Lower leg skin (tissue), 4 donors: Measurements from ENCODE around the gene GPR141. TPM values are rescaled to one million over a fixed set of nuclear protein-coding genes. Genes with fewer than 3 reads are reported as not detected.

Experiments used
- DNase-seq, 2 donors: peaks; one replicate each; pipeline ENCODE4 v3.0.0-alpha.2; 2019; ENCODE audit warnings: low spot score in 2 of 2
- H3K4me3 ChIP-seq: fragments of 200-600 bp; sonication (generic); 2 replicates; pipeline ENCODE4 v1.5.1; 2017; ENCODE audit warnings: mild to moderate bottlenecking, low read depth; ENCODE audit not compliant: poor library complexity, severe bottlenecking
- POLR2A ChIP-seq, 2 donors: fragments of 450-650 bp; IDR thresholded peaks; one replicate each; pipeline ENCODE4 v1.6.1; 2016 to 2017; ENCODE audit warnings: antibody characterized with exemption in 2 of 2, mild to moderate bottlenecking in 1 of 2, moderate library complexity in 1 of 2
- WGBS, 2 donors: methylation state at CpG; one replicate each; pipeline ENCODE4 v1.1.5; 2018; 5-methylcytosine and 5-hydroxymethylcytosine counted together
- intact Hi-C: fragments of 100-400 bp; cut with DNase I; formaldehyde crosslinking; loops from one replicate; pipeline ENCODE4 v1.15.0; 2023; ENCODE audit warnings: low total_unique reads
- total RNA-seq, 4 donors: library from RNA; depleted of rRNA; stranded (reverse); fragments of >200 nt; gene quantifications; one replicate each; pipeline ENCODE4 v1.1.0, GENCODE V29; 2016
- TF ChIP-seq, protein P1 (sequence below), 3 donors: fragments of 450-650 bp; IDR thresholded peaks; one replicate each; pipeline ENCODE4 v1.5.1; 2016; ENCODE audit warnings: antibody characterized with exemption in 3 of 3, mild to moderate bottlenecking in 3 of 3, moderate library complexity in 2 of 3

Gene GPR141
- total RNA-seq, 4 donors from 2014 or later, result 0.39 to 1.6 (median 0.49) TPM; not detected in 1

GRCh38 chr7:37656913-37657530 is 26.5 kb upstream of the GPR141 start:
- TF ChIP-seq, protein P1, sequence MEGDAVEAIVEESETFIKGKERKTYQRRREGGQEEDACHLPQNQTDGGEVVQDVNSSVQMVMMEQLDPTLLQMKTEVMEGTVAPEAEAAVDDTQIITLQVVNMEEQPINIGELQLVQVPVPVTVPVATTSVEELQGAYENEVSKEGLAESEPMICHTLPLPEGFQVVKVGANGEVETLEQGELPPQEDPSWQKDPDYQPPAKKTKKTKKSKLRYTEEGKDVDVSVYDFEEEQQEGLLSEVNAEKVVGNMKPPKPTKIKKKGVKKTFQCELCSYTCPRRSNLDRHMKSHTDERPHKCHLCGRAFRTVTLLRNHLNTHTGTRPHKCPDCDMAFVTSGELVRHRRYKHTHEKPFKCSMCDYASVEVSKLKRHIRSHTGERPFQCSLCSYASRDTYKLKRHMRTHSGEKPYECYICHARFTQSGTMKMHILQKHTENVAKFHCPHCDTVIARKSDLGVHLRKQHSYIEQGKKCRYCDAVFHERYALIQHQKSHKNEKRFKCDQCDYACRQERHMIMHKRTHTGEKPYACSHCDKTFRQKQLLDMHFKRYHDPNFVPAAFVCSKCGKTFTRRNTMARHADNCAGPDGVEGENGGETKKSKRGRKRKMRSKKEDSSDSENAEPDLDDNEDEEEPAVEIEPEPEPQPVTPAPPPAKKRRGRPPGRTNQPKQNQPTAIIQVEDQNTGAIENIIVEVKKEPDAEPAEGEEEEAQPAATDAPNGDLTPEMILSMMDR (IDR thresholded peaks at IDR 0.05), result no peak
- no peak for TF ChIP-seq POLR2A (IDR thresholded peaks at IDR 0.05)
- intact Hi-C loops, result no loop called here
- no peak for DNase-seq
- no peak overlapping the region for H3K4me3 ChIP-seq
- WGBS, 2 donors, result 38 to 59% methylated on average over 1 of the region's 1 CpG

DNA sequence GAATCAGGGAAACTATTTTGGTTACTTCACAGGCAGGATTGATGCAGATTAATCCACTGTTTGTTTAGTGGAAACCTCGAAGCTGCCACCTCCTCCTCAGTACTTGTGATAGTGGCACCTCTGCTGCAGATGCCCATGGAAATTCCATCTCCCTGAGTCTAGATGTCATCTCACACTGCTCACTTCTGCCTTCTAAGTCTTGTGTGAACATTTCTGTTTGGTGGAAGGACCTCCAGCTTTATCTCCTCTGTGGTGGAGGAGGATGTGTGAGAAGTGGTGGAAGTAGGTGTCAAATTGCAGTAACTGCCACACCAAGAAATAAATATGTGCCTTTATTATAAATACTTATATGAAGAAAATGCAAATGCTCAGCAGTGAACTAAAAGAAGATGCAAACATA is 25.8 kb upstream of the GPR141 start:
- no peak for DNase-seq
- 73 to 74% methylated on average over 1 of the region's 1 CpG for WGBS, 2 donors
- no peak overlapping the region for H3K4me3 ChIP-seq
- intact Hi-C loops, result no loop called here
- TF ChIP-seq, protein P1 (IDR thresholded peaks at IDR 0.05), result no peak
- no peak for TF ChIP-seq POLR2A (IDR thresholded peaks at IDR 0.05)

DNA sequence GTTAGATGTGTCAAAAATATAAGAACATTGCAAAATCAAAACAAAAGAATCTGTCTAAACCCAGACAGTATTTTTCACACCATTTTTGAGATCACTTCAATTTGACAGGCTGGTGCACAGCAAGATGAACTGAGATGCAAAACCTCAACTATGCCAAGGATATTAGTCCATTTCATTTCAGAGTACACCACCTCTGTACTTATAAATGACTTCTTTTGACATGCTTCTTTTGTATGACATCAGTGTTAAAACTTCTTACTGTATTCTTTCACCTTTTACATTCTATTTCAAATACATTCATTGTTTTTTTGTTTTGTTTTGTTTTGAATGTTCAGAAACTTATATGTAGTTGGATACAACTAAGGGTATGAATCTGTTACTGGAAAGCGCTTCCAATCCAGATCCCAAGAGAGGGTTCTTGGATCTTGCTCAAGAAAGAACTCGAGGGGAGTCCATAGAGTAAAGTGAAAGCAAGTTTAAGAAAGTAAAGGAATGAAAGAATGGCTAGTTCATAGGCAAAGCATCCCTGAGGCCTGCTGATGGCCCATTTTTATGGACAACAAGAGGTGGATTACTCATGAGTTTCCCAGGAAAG is 23.5 kb upstream of the GPR141 start:
- no peak overlapping the region for H3K4me3 ChIP-seq
- no peak for TF ChIP-seq POLR2A (IDR thresholded peaks at IDR 0.05)
- TF ChIP-seq, protein P1 (IDR thresholded peaks at IDR 0.05), result no peak
- intact Hi-C loops, result no loop called here
- 71 to 76% methylated on average over 2 of the region's 2 CpGs for WGBS, 2 donors
- DNase-seq, result no peak

- H3K4me3 ChIP-seq, result no peak overlapping the region
- WGBS, 2 donors, result 88 to 90% methylated on average over 4 of the region's 4 CpGs
- DNase-seq, result no peak
- intact Hi-C loops, result no loop called here
- TF ChIP-seq, protein P1 (IDR thresholded peaks at IDR 0.05), result no peak
These were observed 23.0 kb upstream of the GPR141 start for GRCh38 chr7:37660614-37661013.

- no peak overlapping the region for H3K4me3 ChIP-seq
- TF ChIP-seq, protein P1 (IDR thresholded peaks at IDR 0.05), result no peak
- TF ChIP-seq POLR2A (IDR thresholded peaks at IDR 0.05), result no peak
- 70% methylated on average over 4 of the region's 4 CpGs for WGBS, 2 donors
- intact Hi-C loops, result no loop called here
- no peak for DNase-seq
These were observed 19.9 kb upstream of the GPR141 start for GRCh38 chr7:37663693-37664092.
